GM10248 (cell line): ENCODE results near the gene ZSCAN21.
"Not testable (repeated sequence)": the region's sequence is repeated elsewhere in the genome, so short reads cannot be mapped to it uniquely, and the experiment has no call there.

Source experiments
- CTCF ChIA-PET: fragments of 300-600 bp; sonication (Branson Sonifier 250); formaldehyde crosslinking; extraction: SDS; loops from one replicate; lab custom pipeline; 2021; ENCODE audit warnings: antibody characterized with exemption; lab: Yijun Ruan, JAX
- POLR2A ChIA-PET: fragments of 350-650 bp; sonication (Branson Sonifier 250); formaldehyde crosslinking; extraction: SDS; loops from one replicate; lab custom pipeline; 2020; ENCODE audit warnings: antibody characterized with exemption; lab: Yijun Ruan, JAX
- DNase-seq: peaks from one replicate; pipeline ENCODE4 v3.0.0; 2012; ENCODE audit errors: extremely low spot score
- TF ChIP-seq, protein P1 (sequence below): IDR thresholded peaks from 2 replicates; pipeline ENCODE4 v1.5.1; 2012; ENCODE audit warnings: mild to moderate bottlenecking, low read depth; ENCODE audit errors: extremely low read depth, missing control alignments, control extremely low read depth

ZSCAN21 gene

DNA sequence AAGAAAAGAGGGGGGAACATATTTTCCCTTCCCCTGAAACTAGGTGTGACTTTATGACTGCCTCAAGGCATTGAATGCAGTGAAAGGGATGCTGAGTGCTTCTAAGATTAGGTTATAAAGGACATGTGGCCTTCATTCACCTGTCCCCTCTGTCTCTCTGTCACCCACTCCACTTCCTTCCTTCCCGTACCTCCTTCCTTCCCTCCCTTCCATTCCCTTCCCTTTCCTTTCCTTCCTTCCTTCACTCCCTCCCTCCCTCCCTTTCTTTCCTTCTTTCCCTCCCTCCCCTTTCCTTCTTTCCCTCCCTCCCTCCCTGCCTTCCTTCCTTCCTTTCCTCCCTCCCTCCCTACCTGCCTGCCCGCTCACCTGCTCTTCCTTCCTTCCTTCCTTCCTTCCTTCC, 38.7 kb upstream of the ZSCAN21 start:
- TF ChIP-seq, protein P1, sequence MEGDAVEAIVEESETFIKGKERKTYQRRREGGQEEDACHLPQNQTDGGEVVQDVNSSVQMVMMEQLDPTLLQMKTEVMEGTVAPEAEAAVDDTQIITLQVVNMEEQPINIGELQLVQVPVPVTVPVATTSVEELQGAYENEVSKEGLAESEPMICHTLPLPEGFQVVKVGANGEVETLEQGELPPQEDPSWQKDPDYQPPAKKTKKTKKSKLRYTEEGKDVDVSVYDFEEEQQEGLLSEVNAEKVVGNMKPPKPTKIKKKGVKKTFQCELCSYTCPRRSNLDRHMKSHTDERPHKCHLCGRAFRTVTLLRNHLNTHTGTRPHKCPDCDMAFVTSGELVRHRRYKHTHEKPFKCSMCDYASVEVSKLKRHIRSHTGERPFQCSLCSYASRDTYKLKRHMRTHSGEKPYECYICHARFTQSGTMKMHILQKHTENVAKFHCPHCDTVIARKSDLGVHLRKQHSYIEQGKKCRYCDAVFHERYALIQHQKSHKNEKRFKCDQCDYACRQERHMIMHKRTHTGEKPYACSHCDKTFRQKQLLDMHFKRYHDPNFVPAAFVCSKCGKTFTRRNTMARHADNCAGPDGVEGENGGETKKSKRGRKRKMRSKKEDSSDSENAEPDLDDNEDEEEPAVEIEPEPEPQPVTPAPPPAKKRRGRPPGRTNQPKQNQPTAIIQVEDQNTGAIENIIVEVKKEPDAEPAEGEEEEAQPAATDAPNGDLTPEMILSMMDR: no peak
- ChIA-PET CTCF (interaction anchor here (1.3 to 2.7 kb wide), 2 partner anchors 13 to 98 kb away, joined by 5 to 6 read pairs; no protein-coding TSS in a partner anchor), POLR2A (no interaction called here)
- no peak for DNase-seq

DNA sequence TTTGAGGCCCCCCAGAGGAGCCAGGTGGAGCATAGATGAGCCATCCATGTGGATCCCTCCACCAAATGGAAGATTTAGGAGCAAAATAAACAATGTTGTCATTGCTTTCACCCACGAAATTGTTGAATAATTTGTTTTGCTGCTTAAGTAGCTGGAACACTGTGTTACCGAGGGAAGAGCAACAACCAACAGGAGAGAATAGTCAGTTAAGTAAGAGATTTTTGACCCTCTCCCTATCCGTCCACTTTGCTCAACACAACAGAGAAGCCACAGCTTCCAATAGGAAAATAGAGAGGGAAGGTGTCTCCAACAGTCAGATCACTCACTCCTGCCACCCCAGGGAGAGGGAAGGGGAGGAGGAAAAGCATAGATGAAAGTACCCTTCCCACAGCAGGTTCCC, 38.1 kb upstream of the ZSCAN21 start:
- CTCF ChIA-PET: interaction anchor here (1.3 to 2.7 kb wide), 3 partner anchors 14 to 99 kb away, joined by 4 to 6 read pairs (median 5); no protein-coding TSS in a partner anchor
- POLR2A ChIA-PET: no interaction called here
- TF ChIP-seq, protein P1: no peak
- DNase-seq: no peak

DNA sequence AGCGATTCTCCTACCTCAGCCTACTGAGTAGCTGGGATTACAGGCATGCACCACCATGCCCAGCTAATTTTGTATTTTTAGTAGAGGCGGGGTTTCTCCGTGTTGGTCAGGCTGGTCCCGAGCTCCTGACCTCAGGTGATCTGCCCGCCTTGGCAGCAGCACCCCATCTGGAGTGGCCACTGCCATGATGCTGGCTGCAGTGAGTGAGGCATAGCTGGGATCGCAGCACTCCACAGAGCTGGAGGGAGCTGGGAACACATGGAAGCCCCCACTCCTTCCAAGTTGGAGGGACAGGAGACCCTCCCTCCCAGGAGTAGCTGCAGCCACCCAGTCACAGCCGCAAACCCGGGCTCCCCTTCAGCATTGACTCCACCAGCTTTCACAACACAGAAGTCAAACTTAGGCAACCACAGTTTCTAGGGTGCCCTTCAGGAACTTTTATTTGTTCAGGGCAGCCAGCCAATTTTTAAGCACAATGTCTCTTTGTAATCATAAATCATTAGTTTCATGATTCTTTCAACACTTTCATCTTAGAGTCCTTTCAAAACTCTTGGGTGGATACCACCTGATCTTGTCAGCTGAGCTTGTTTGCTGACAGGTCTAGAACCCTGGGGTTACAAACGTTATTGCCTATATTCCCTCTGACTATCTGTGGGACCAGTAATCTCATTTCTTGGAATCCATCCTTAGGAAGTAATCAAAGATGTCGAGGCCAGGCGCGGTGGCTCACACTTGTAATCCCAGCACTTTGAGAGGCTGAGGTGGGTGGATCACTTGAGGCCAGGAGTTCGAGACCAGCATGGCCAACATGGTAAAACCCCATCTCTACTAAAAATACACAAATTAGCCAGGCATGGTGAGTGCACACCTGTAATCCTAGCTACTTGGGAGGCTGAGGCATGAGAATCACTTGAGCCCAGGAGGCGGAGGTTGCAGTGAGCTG, 36.9 kb upstream of the ZSCAN21 start:
- CTCF ChIA-PET: interaction anchor here (1.0 to 2.7 kb wide), 5 partner anchors 15 to 100 kb away, joined by 3 to 6 read pairs (median 4); no protein-coding TSS in a partner anchor
- DNase-seq, POLR2A ChIA-PET: not testable (repeated sequence)

DNA sequence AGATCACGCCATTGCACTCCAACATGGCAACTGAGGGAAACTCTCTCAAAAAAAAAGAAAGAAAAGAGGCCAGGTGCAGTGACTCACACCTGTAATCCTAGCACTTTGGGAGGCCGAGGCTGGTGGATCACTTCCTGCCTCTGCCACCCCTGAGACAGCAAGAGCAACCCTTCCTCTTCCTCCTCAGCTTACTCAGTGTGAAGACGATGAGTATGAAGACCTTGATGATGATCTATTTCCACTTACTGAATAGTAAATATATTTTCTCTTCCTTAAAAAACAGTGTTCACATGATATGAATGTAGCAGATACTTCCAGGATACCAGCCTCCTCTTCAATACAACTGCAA, 36.3 kb upstream of the ZSCAN21 start:
- ChIA-PET CTCF (interaction anchor here (1.0 to 2.7 kb wide), 4 partner anchors 9 to 101 kb away, joined by 3 to 5 read pairs (median 3); no protein-coding TSS in a partner anchor), POLR2A (no interaction called here)
- TF ChIP-seq, protein P1: no peak
- no peak for DNase-seq

DNA sequence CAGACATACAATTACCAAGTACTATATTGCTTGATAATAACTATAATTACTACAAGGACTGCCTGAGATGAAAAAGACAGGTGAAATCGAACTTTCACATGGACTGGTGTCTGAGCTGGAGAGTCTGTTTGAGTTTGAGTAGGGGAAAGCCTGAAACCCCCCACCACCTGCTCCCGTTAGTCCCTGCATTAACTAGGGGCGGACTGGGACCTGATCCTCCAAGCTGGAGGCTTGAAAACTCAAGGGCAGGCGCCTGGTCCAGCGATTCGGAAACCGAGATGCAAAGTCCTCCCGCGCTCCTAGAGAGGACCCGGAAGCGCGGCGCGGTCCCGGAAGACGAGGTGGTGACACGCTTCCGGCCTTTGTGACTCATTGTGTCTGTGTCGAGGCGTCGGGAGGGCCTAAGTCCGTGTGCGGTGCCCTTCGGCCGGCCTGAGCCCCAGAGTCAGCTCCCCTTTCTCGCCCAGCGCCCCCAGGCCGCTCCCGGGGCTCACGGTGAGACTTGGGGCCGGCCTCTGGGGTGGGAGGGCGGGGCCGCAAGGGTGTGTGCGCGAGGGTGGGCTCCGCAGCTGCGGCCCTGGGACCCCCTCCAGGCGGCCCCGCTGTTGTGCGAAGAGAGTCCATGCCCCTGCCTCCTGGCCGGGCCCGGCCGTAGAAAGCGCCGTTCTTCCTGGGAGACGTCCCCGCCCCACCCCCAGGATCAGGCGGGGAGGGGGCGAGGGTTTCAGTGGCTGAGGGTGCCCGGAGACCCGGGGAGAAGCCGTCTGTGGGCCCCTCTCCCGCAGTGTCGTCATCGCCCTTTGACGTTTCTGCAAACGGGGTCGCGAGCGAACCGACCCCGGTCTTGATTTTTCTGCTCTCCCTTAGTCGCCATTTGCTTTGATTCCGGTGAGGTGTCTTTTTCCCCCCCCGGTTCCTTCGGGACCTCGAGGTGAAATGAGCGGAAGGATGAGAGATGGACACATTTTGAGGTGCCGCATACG, 34.1 kb upstream of the ZSCAN21 start, which contains the start of gene ZKSCAN1:
ZKSCAN1 (plus strand) TSS at position 365 of the 983 bp plus-strand sequence. CDS start 7,911 bp downstream, outside the sequence.
- ChIA-PET CTCF (interaction anchor here (0.6 to 1.8 kb wide), 10 partner anchors 7 to 102 kb away, joined by 3 to 4 read pairs (median 4); partner anchors contain the start of genes AP4M1, MCM7 and TRIM4), POLR2A (interaction anchor here (0.6 to 1.4 kb wide), 3 partner anchors 29 to 511 kb away, joined by 3 to 4 read pairs (median 3); partner anchors contain the start of genes TRIM4 and ZKSCAN5)
- TF ChIP-seq, protein P1: no peak
- DNase-seq: peak; percentile 97

DNA sequence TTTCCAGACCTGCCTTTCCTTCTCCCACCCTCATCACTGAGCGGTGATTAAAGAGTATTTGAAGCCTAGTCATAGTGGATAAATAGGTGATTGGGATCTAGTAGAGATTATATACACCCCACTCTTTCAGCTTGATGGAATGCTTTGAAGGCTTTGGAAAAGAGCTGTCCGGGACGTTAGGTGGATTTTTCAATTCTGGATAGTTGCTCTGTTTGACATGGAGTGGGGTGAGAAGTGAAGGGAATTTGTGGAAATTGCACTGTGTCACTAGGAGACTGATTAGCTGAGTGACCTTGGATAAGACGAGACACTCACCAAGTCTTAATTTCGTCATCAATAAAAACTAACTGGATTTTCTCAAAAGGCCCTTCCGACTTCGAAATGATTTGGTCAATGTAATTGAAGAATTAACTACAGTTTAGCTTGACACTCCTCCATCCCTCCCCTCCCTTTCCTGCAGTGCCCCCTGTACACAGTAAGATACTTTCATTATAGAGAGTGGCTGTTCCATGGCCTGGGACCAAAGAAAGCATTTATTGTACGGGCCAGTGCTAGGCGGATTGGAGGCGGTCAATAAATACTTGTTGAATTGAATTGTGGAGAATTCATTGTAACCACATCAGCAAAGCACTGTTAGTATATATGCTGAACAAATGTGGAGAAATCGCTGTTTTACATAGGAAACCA, 33.2 kb upstream of the ZSCAN21 start:
- ChIA-PET POLR2A (no interaction called here), CTCF (interaction anchor here (0.7 to 1.8 kb wide), 5 partner anchors 8 to 97 kb away, joined by 4 read pairs; partner anchors contain the start of genes TRIM4 and ZSCAN21)
- DNase-seq: no peak
- TF ChIP-seq, protein P1: no peak
